ENCODE results near the gene HS6ST1.

GRCh38 chr2:128271597-128271910 is 47.1 kb downstream of the HS6ST1 start:
- TF ChIP-seq, protein P1, sequence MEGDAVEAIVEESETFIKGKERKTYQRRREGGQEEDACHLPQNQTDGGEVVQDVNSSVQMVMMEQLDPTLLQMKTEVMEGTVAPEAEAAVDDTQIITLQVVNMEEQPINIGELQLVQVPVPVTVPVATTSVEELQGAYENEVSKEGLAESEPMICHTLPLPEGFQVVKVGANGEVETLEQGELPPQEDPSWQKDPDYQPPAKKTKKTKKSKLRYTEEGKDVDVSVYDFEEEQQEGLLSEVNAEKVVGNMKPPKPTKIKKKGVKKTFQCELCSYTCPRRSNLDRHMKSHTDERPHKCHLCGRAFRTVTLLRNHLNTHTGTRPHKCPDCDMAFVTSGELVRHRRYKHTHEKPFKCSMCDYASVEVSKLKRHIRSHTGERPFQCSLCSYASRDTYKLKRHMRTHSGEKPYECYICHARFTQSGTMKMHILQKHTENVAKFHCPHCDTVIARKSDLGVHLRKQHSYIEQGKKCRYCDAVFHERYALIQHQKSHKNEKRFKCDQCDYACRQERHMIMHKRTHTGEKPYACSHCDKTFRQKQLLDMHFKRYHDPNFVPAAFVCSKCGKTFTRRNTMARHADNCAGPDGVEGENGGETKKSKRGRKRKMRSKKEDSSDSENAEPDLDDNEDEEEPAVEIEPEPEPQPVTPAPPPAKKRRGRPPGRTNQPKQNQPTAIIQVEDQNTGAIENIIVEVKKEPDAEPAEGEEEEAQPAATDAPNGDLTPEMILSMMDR (conservative IDR thresholded peaks at IDR 0.05 in 1 of 2, IDR thresholded peaks at IDR 0.05 in 1 of 2; ENCODE audit: low read depth in 1 of 2, low read length in 2 of 2), result no peak
- TF ChIP-seq EZH2 (IDR thresholded peaks at IDR 0.05; ENCODE audit: low read length, missing control alignments), result no peak
